ENCODE measurements around the gene TNFRSF25. TPM values are rescaled to one million over a fixed set of nuclear protein-coding genes. Genes with fewer than 3 reads are reported as not detected.

The TNFRSF25 gene
- total and polyA plus RNA-seq, 2 donors (not counting 1 experiment from before 2014, with no cell fraction given), result 0.24 to 1.5 TPM

- no peaks in the 10 kb centered on the region for H3K9me3 ChIP-seq (ENCODE audit: control insufficient read depth, insufficient read depth, low read depth, low read length)
- no peak overlapping the region for H3K4me2 ChIP-seq (ENCODE audit: extremely low read depth, insufficient read depth, low read length)
- TF ChIP-seq EZH2 (IDR thresholded peaks at IDR 0.05; ENCODE audit: low read length, missing control alignments), result no peak
- no peak for TF ChIP-seq CTCF (conservative IDR thresholded peaks at IDR 0.05 in 1 of 2, IDR thresholded peaks at IDR 0.05 in 1 of 2; ENCODE audit: low read depth in 1 of 2, low read length in 2 of 2)
- DNase-seq (ENCODE audit: low read depth in 2 of 2), result no peak
- no peaks in the 10 kb centered on the region for H3K79me2 ChIP-seq (ENCODE audit: control insufficient read depth, insufficient read depth, low read length)
- no peaks in the 10 kb centered on the region for H3K27me3 ChIP-seq (ENCODE audit: control insufficient read depth, insufficient read depth, low read length)
- H4K20me1 ChIP-seq (ENCODE audit: control insufficient read depth, extremely low read depth, insufficient read depth, low read length), result no peaks in the 10 kb centered on the region
- no peak overlapping the region for H2AFZ ChIP-seq (ENCODE audit: low read length)
- H3K4me3 ChIP-seq (replicated peaks in 1 of 4; ENCODE audit: control extremely low read depth in 1 of 4, insufficient read depth in 1 of 4, low read depth in 3 of 4, low read length in 4 of 4), result no peak overlapping the region
- H3K4me1 ChIP-seq (ENCODE audit: control insufficient read depth, extremely low read depth, insufficient read depth, low read length), result no peaks in the 10 kb centered on the region
- H3K36me3 ChIP-seq (ENCODE audit: control insufficient read depth, insufficient read depth, low read length), result no peaks in the 10 kb centered on the region
- no peak overlapping the region for H3K9ac ChIP-seq (ENCODE audit: insufficient read depth, low read length)
- H3K27ac ChIP-seq (ENCODE audit: insufficient read depth, low read length), result no peak overlapping the region
These were observed 8.2 kb upstream of the TNFRSF25 start for GRCh38 chr1:6473974-6474814.

- H3K27ac ChIP-seq (ENCODE audit: insufficient read depth, low read length), result no peak overlapping the region
- no peak overlapping the region for H3K4me2 ChIP-seq (ENCODE audit: extremely low read depth, insufficient read depth, low read length)
- no peaks in the 10 kb centered on the region for H3K9me3 ChIP-seq (ENCODE audit: control insufficient read depth, insufficient read depth, low read depth, low read length)
- no peak overlapping the region for H3K9ac ChIP-seq (ENCODE audit: insufficient read depth, low read length)
- no peak overlapping the region for H2AFZ ChIP-seq (ENCODE audit: low read length)
- TF ChIP-seq EZH2 (IDR thresholded peaks at IDR 0.05; ENCODE audit: low read length, missing control alignments) (no peak), CTCF (conservative IDR thresholded peaks at IDR 0.05 in 1 of 2, IDR thresholded peaks at IDR 0.05 in 1 of 2; ENCODE audit: low read depth in 1 of 2, low read length in 2 of 2) (no peak)
- H3K79me2 ChIP-seq (ENCODE audit: control insufficient read depth, insufficient read depth, low read length), result no peaks in the 10 kb centered on the region
- no peaks in the 10 kb centered on the region for H4K20me1 ChIP-seq (ENCODE audit: control insufficient read depth, extremely low read depth, insufficient read depth, low read length)
- no peaks in the 10 kb centered on the region for H3K4me1 ChIP-seq (ENCODE audit: control insufficient read depth, extremely low read depth, insufficient read depth, low read length)
- H3K36me3 ChIP-seq (ENCODE audit: control insufficient read depth, insufficient read depth, low read length), result no peaks in the 10 kb centered on the region
- no peaks in the 10 kb centered on the region for H3K27me3 ChIP-seq (ENCODE audit: control insufficient read depth, insufficient read depth, low read length)
- no peak for DNase-seq (ENCODE audit: low read depth in 2 of 2)
- H3K4me3 ChIP-seq (replicated peaks in 1 of 4; ENCODE audit: control extremely low read depth in 1 of 4, insufficient read depth in 1 of 4, low read depth in 3 of 4, low read length in 4 of 4), result no peak overlapping the region
These were observed 7.2 kb upstream of the TNFRSF25 start for GRCh38 chr1:6473156-6473555.

GRCh38 chr1:6472391-6472790 lies 6.4 kb upstream of the TNFRSF25 start:
- no peaks in the 10 kb centered on the region for H4K20me1 ChIP-seq (ENCODE audit: control insufficient read depth, extremely low read depth, insufficient read depth, low read length)
- H3K4me3 ChIP-seq (replicated peaks in 1 of 4; ENCODE audit: control extremely low read depth in 1 of 4, insufficient read depth in 1 of 4, low read depth in 3 of 4, low read length in 4 of 4), result no peak overlapping the region
- no peaks in the 10 kb centered on the region for H3K9me3 ChIP-seq (ENCODE audit: control insufficient read depth, insufficient read depth, low read depth, low read length)
- no peak overlapping the region for H3K4me2 ChIP-seq (ENCODE audit: extremely low read depth, insufficient read depth, low read length)
- no peaks in the 10 kb centered on the region for H3K79me2 ChIP-seq (ENCODE audit: control insufficient read depth, insufficient read depth, low read length)
- no peak for DNase-seq (ENCODE audit: low read depth in 2 of 2)
- H3K27ac ChIP-seq (ENCODE audit: insufficient read depth, low read length), result no peak overlapping the region
- TF ChIP-seq EZH2 (IDR thresholded peaks at IDR 0.05; ENCODE audit: low read length, missing control alignments) (no peak), CTCF (conservative IDR thresholded peaks at IDR 0.05 in 1 of 2, IDR thresholded peaks at IDR 0.05 in 1 of 2; ENCODE audit: low read depth in 1 of 2, low read length in 2 of 2) (peak in 1 of 2 donors; percentile 26)
- H3K27me3 ChIP-seq (ENCODE audit: control insufficient read depth, insufficient read depth, low read length), result no peaks in the 10 kb centered on the region
- no peak overlapping the region for H2AFZ ChIP-seq (ENCODE audit: low read length)
- no peaks in the 10 kb centered on the region for H3K36me3 ChIP-seq (ENCODE audit: control insufficient read depth, insufficient read depth, low read length)
- no peaks in the 10 kb centered on the region for H3K4me1 ChIP-seq (ENCODE audit: control insufficient read depth, extremely low read depth, insufficient read depth, low read length)
- no peak overlapping the region for H3K9ac ChIP-seq (ENCODE audit: insufficient read depth, low read length)

Data from fibroblast of lung (primary cell).